Transverse colon (tissue), 4 donors: ENCODE measurements around the gene SAMD14. TPM values are rescaled to one million over a fixed set of nuclear protein-coding genes. Genes with fewer than 3 reads are reported as not detected.

ENCODE experiments used
- DNase-seq: peaks from one replicate; pipeline ENCODE4 v3.0.0-alpha.2; 2019
- H3K27ac ChIP-seq, 4 donors: fragments of 200-600 bp; sonication (generic); 2 replicates each; pipeline ENCODE4 v1.5.1; 2016 to 2018; ENCODE audit warnings: inconsistent platforms in 4 of 4
- H3K27me3 ChIP-seq: fragments of 200-600 bp; sonication (generic); 2 replicates; pipeline ENCODE4 v1.5.1; 2017; ENCODE audit warnings: inconsistent platforms
- H3K36me3 ChIP-seq, 4 donors: fragments of 200-600 bp; sonication (generic); 2 replicates each; pipeline ENCODE4 v1.5.1; 2017 to 2019; ENCODE audit warnings: inconsistent platforms in 4 of 4
- H3K4me1 ChIP-seq, 4 donors: fragments of 200-600 bp; sonication (generic); 2 replicates each; pipeline ENCODE4 v1.5.1; 2017 to 2020; ENCODE audit warnings: inconsistent platforms in 4 of 4
- H3K4me3 ChIP-seq, 4 donors: fragments of 200-600 bp; sonication (generic); 1 replicate in 1 of 4; 2 replicates in 3 of 4; pipeline versions ENCODE4 v1.5.1 to v1.6.1; 2017 to 2019; ENCODE audit warnings: inconsistent platforms in 4 of 4
- H3K9me3 ChIP-seq, 2 donors: fragments of 200-600 bp; sonication (generic); 2 replicates each; pipeline ENCODE4 v1.5.1; 2017 to 2019; ENCODE audit warnings: inconsistent platforms in 2 of 2
- EP300 ChIP-seq: sonication (generic); formaldehyde crosslinking; IDR thresholded peaks from one replicate; pipeline ENCODE4 v1.6.1; 2017; ENCODE audit warnings: antibody characterized with exemption, low read depth
- POLR2A ChIP-seq: fragments of 450-650 bp; IDR thresholded peaks from one replicate; pipeline ENCODE4 v1.6.1; 2016; ENCODE audit warnings: antibody characterized with exemption, mild to moderate bottlenecking, moderate library complexity
- POLR2AphosphoS5 ChIP-seq, 3 donors: sonication (generic); formaldehyde crosslinking; IDR thresholded peaks; one replicate each; pipeline ENCODE4 v1.6.1; 2016; ENCODE audit warnings: antibody characterized with exemption in 3 of 3
- WGBS, 2 donors: methylation state at CpG; one replicate each; pipeline ENCODE4 v1.1.5; 2018; ENCODE audit warnings: low coverage in 1 of 2; 5-methylcytosine and 5-hydroxymethylcytosine counted together
- in situ Hi-C, 4 donors: fragments of 200-750 bp; cut with MboI; loops; one replicate each; pipeline versions ENCODE4 v1.15.0 to v1.15.1; 2017; ENCODE audit warnings: low sequenced_read_pairs in 3 of 4, low pct_ligation_motif_present in 1 of 4, low pct_unique_long_range_greater_than_20kb in 1 of 4
- intact Hi-C: fragments of 100-400 bp; cut with DNase I; formaldehyde crosslinking; loops from one replicate; pipeline ENCODE4 v1.15.1; 2023; ENCODE audit warnings: low total_unique reads
- total RNA-seq, 4 donors: library from RNA; depleted of rRNA; stranded (reverse); fragments of >200 nt; gene quantifications; one replicate each; pipeline ENCODE4 v1.1.0, GENCODE V29; 2016
- TF ChIP-seq, protein P1 (sequence below), 5 experiments: fragments of 200-600 bp in 3 of 5; fragments of 450-650 bp in 2 of 5; sonication (generic) in 3 of 5; IDR thresholded peaks; 1 replicate in 2 of 5; 2 replicates in 3 of 5; pipeline ENCODE4 v1.5.1; 2016 to 2017; ENCODE audit warnings: antibody characterized with exemption in 5 of 5, inconsistent platforms in 3 of 5, mild to moderate bottlenecking in 2 of 5, moderate library complexity in 1 of 5

SAMD14 gene
- total RNA-seq, 4 donors from 2014 or later: 0.14 to 1.8 (median 0.32) TPM; not detected in 1

GRCh38 chr17:50093246-50093645 lies 36.7 kb downstream of the SAMD14 start:
- intact Hi-C loops (loop anchor here (10.0 kb wide), 1 partner anchor 202 kb away; no protein-coding TSS in a partner anchor), in situ Hi-C loops (loop anchor here in 1 of 4 donors (5.0 kb wide), 1 partner anchor 66 kb away; no protein-coding TSS in a partner anchor)
- H3K27me3 ChIP-seq: no peaks in the 10 kb centered on the region
- TF ChIP-seq POLR2AphosphoS5 (IDR thresholded peaks at IDR 0.05) (no peak), EP300 (no peak), POLR2A (no peak)
- TF ChIP-seq, protein P1, sequence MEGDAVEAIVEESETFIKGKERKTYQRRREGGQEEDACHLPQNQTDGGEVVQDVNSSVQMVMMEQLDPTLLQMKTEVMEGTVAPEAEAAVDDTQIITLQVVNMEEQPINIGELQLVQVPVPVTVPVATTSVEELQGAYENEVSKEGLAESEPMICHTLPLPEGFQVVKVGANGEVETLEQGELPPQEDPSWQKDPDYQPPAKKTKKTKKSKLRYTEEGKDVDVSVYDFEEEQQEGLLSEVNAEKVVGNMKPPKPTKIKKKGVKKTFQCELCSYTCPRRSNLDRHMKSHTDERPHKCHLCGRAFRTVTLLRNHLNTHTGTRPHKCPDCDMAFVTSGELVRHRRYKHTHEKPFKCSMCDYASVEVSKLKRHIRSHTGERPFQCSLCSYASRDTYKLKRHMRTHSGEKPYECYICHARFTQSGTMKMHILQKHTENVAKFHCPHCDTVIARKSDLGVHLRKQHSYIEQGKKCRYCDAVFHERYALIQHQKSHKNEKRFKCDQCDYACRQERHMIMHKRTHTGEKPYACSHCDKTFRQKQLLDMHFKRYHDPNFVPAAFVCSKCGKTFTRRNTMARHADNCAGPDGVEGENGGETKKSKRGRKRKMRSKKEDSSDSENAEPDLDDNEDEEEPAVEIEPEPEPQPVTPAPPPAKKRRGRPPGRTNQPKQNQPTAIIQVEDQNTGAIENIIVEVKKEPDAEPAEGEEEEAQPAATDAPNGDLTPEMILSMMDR (IDR thresholded peaks at IDR 0.05): no peak
- no peak for DNase-seq
- no peak overlapping the region for H3K27ac ChIP-seq
- no peaks in the 10 kb centered on the region for H3K9me3 ChIP-seq
- peaks cover 16 to 28% (median 21%) of the 10 kb centered on the region in 4 donors for H3K4me1 ChIP-seq
- H3K4me3 ChIP-seq: no peak overlapping the region
- H3K36me3 ChIP-seq: no peaks in the 10 kb centered on the region
- 88 to 100% methylated on average over 1 to 3 of the region's 3 CpGs for WGBS, 2 donors

- Histone ChIP-seq H3K4me3 (no peak overlapping the region), H3K27ac (no peak overlapping the region), H3K4me1 (peaks cover 5 to 15% (median 14%) of the 10 kb centered on the region in 4 donors), H3K9me3 (no peaks in the 10 kb centered on the region), H3K36me3 (no peaks in the 10 kb centered on the region), H3K27me3 (no peaks in the 10 kb centered on the region)
- TF ChIP-seq POLR2AphosphoS5 (IDR thresholded peaks at IDR 0.05) (no peak), POLR2A (no peak), EP300 (no peak)
- TF ChIP-seq, protein P1 (IDR thresholded peaks at IDR 0.05): no peak
- intact Hi-C loops (loop anchor here (10.0 kb wide), 1 partner anchor 203 kb away; no protein-coding TSS in a partner anchor), in situ Hi-C loops (loop anchor here in 1 of 4 donors (5.0 kb wide), 1 partner anchor 65 kb away; no protein-coding TSS in a partner anchor)
- DNase-seq: no peak
- 76% methylated on average over 2 of the region's 2 CpGs; no CpG with 5 or more reads in 1 of the 2 donors for WGBS, 2 donors
These were observed 38.1 kb downstream of the SAMD14 start for GRCh38 chr17:50091918-50092285.

DNA sequence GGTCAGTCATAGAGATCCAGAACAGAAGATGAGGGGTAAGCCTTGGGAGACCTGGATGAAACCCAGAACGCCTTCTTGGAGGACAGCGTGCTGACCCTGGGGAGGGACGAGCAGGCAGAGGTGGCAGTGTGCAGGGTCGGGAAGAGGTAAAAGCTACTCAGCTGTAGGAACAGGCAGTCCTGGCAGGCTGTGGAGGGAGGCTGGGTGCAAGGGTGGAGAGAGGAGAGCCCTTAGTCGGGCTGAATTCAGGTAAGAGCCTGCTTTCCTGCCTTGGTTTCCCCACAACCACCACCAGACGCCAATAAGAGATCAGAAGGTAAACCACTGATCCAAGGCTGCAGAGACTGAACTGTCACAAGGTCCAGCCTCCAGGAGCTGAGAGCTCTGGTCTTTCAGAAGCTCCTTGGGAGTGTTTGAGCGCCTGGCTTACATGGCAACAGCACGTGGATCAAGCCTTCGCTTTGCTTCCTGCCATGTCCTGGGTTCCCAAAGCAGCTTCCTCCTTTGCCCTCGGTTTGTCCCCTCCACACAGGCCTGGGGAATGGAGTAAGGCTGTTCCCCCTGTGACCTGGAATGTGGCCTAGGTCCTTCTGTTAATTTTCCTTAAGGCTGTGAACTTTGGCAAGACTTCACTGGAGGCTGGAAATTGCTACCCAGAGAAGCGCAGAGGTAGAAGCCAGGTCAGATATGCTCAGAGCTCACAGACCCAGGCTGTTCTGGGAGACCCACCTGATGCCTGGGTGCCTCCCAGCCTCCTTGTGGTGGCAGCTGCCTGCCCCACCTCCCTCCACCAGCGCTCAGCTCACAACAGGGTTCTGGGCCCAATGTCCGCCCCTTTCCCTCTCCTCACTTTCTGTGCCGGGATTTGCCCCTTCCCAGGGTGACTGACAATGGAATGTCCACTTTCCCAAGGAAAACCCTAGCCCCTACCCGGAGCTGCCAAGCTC lies 38.7 kb downstream of the SAMD14 start:
- DNase-seq: no peak
- peaks cover 0 to 8% (median 7%) of the 10 kb centered on the region in 4 donors for H3K4me1 ChIP-seq
- in situ Hi-C loops: loop anchor here in 1 of 4 donors (5.0 kb wide), 1 partner anchor 64 kb away; no protein-coding TSS in a partner anchor
- no peaks in the 10 kb centered on the region for H3K9me3 ChIP-seq
- no peak overlapping the region for H3K27ac ChIP-seq
- no peak overlapping the region for H3K4me3 ChIP-seq
- no peaks in the 10 kb centered on the region for H3K36me3 ChIP-seq
- TF ChIP-seq POLR2A: no peak
- no peak for TF ChIP-seq POLR2AphosphoS5 (IDR thresholded peaks at IDR 0.05)
- TF ChIP-seq, protein P1 (IDR thresholded peaks at IDR 0.05): no peak
- no peak for TF ChIP-seq EP300
- intact Hi-C loops: loop anchor here (10.0 kb wide), 1 partner anchor 204 kb away; no protein-coding TSS in a partner anchor
- WGBS, 2 donors: 78 to 90% methylated on average over 2 to 15 of the region's 15 CpGs
- H3K27me3 ChIP-seq: no peaks in the 10 kb centered on the region

GRCh38 chr17:50090071-50090470 lies 39.9 kb downstream of the SAMD14 start:
- Histone ChIP-seq H3K9me3 (no peaks in the 10 kb centered on the region), H3K4me1 (peaks cover 0 to 3% (median 0%) of the 10 kb centered on the region in 4 donors), H3K27me3 (no peaks in the 10 kb centered on the region), H3K36me3 (no peaks in the 10 kb centered on the region), H3K4me3 (no peak overlapping the region), H3K27ac (no peak overlapping the region)
- TF ChIP-seq POLR2A (no peak), POLR2AphosphoS5 (IDR thresholded peaks at IDR 0.05) (no peak), EP300 (no peak)
- TF ChIP-seq, protein P1 (IDR thresholded peaks at IDR 0.05): no peak
- DNase-seq: no peak
- in situ Hi-C loops: loop anchor here in 1 of 4 donors (5.0 kb wide), 1 partner anchor 63 kb away; no protein-coding TSS in a partner anchor
- intact Hi-C loops: loop anchor here (10.0 kb wide), 1 partner anchor 205 kb away; no protein-coding TSS in a partner anchor
- 83% methylated on average over 6 of the region's 6 CpGs; no CpG with 5 or more reads in 1 of the 2 donors for WGBS, 2 donors
